Measurements from ENCODE around the gene SSTR5. TPM values are rescaled to one million over a fixed set of nuclear protein-coding genes. Genes with fewer than 3 reads are reported as not detected.

Gene SSTR5
- total and polyA plus RNA-seq, 4 donors = not detected

GRCh38 chr16:1108299-1109252, 36.0 kb downstream of the SSTR5 start:
- no peak for DNase-seq (ENCODE audit: low spot score)
- H3K4me1 ChIP-seq (ENCODE audit: control insufficient read depth in 4 of 4, insufficient read depth in 4 of 4, low read length in 3 of 4) = peaks cover 3 to 19% (median 10%) of the 10 kb centered on the region in 4 donors
- H3K9ac ChIP-seq (ENCODE audit: low read depth in 1 of 2, low read length in 2 of 2) = no peak overlapping the region
- H3K27ac ChIP-seq (ENCODE audit: low read depth in 1 of 2, low read length in 2 of 2) = no peak overlapping the region
- H3K27me3 ChIP-seq (ENCODE audit: control insufficient read depth in 4 of 4, insufficient read depth in 4 of 4, low read length in 3 of 4) = peaks cover 0 to 6% (median 0%) of the 10 kb centered on the region in 4 donors
- H3K36me3 ChIP-seq (ENCODE audit: control insufficient read depth in 4 of 4, insufficient read depth in 3 of 4, low read depth in 1 of 4, low read length in 3 of 4) = no peaks in the 10 kb centered on the region
- H3K9me3 ChIP-seq (ENCODE audit: control insufficient read depth in 4 of 4, low read length in 3 of 4) = no peaks in the 10 kb centered on the region
- TF ChIP-seq RAD21 (IDR thresholded peaks at IDR 0.05) (peak; percentile 56 to 68), HNF4G (IDR thresholded peaks at IDR 0.05) (no peak), ATF3 (IDR thresholded peaks at IDR 0.05) (no peak), HNF4A (conservative IDR thresholded peaks at IDR 0.05) (peak in 1 of 2 donors; percentile 30), EGR1 (IDR thresholded peaks at IDR 0.05; ENCODE audit: low read depth in 2 of 2) (no peak), YY1 (IDR thresholded peaks at IDR 0.05) (no peak), NR2F2 (IDR thresholded peaks at IDR 0.05) (no peak)
- TF ChIP-seq, protein P1, sequence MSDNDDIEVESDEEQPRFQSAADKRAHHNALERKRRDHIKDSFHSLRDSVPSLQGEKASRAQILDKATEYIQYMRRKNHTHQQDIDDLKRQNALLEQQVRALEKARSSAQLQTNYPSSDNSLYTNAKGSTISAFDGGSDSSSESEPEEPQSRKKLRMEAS (IDR thresholded peaks at IDR 0.05) = no peak
- H3K4me3 ChIP-seq (ENCODE audit: low read depth in 1 of 3, low read length in 3 of 3) = no peak overlapping the region
- WGBS = 44% methylated on average over 42 of the region's 42 CpGs

- TF ChIP-seq FOXA1 (IDR thresholded peaks at IDR 0.05) (no peak), TAF1 (conservative IDR thresholded peaks at IDR 0.05) (no peak), JUND (IDR thresholded peaks at IDR 0.05) (no peak), ATF3 (IDR thresholded peaks at IDR 0.05) (no peak)
- TF ChIP-seq, protein P2, sequence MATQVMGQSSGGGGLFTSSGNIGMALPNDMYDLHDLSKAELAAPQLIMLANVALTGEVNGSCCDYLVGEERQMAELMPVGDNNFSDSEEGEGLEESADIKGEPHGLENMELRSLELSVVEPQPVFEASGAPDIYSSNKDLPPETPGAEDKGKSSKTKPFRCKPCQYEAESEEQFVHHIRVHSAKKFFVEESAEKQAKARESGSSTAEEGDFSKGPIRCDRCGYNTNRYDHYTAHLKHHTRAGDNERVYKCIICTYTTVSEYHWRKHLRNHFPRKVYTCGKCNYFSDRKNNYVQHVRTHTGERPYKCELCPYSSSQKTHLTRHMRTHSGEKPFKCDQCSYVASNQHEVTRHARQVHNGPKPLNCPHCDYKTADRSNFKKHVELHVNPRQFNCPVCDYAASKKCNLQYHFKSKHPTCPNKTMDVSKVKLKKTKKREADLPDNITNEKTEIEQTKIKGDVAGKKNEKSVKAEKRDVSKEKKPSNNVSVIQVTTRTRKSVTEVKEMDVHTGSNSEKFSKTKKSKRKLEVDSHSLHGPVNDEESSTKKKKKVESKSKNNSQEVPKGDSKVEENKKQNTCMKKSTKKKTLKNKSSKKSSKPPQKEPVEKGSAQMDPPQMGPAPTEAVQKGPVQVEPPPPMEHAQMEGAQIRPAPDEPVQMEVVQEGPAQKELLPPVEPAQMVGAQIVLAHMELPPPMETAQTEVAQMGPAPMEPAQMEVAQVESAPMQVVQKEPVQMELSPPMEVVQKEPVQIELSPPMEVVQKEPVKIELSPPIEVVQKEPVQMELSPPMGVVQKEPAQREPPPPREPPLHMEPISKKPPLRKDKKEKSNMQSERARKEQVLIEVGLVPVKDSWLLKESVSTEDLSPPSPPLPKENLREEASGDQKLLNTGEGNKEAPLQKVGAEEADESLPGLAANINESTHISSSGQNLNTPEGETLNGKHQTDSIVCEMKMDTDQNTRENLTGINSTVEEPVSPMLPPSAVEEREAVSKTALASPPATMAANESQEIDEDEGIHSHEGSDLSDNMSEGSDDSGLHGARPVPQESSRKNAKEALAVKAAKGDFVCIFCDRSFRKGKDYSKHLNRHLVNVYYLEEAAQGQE (IDR thresholded peaks at IDR 0.05) = no peak
- H3K36me3 ChIP-seq (ENCODE audit: control insufficient read depth in 4 of 4, insufficient read depth in 3 of 4, low read depth in 1 of 4, low read length in 3 of 4) = no peaks in the 10 kb centered on the region
Measured at GRCh38 chr16:1109648-1110047, 37.1 kb downstream of the SSTR5 start.

More at GRCh38 chr16:1109648-1110047, 37.1 kb downstream of the SSTR5 start:
- 73% methylated on average over 19 of the region's 19 CpGs for WGBS
- Histone ChIP-seq H3K27ac (ENCODE audit: low read depth in 1 of 2, low read length in 2 of 2) (no peak overlapping the region), H3K27me3 (ENCODE audit: control insufficient read depth in 4 of 4, insufficient read depth in 4 of 4, low read length in 3 of 4) (peaks cover 0 to 3% (median 0%) of the 10 kb centered on the region in 4 donors), H3K4me1 (ENCODE audit: control insufficient read depth in 4 of 4, insufficient read depth in 4 of 4, low read length in 3 of 4) (peaks cover 3 to 19% (median 10%) of the 10 kb centered on the region in 4 donors), H3K4me3 (ENCODE audit: low read depth in 1 of 3, low read length in 3 of 3) (no peak overlapping the region), H3K9ac (ENCODE audit: low read depth in 1 of 2, low read length in 2 of 2) (no peak overlapping the region), H3K9me3 (ENCODE audit: control insufficient read depth in 4 of 4, low read length in 3 of 4) (no peaks in the 10 kb centered on the region)
- no peak for DNase-seq (ENCODE audit: low spot score)

All from liver (tissue), 9 donors.